AG04450 (cell line): ENCODE measurements around the gene GTF2H4. TPM values are rescaled to one million over a fixed set of nuclear protein-coding genes. Genes with fewer than 3 reads are reported as not detected.
"Not testable (repeated sequence)": the region's sequence is repeated elsewhere in the genome, so short reads cannot be mapped to it uniquely, and the experiment has no call there.

ENCODE experiments used
- CTCF ChIA-PET: fragments of 300-600, 350-600 bp; formaldehyde crosslinking; extraction: SDS; loops from one replicate; lab custom pipeline; 2022; ENCODE audit warnings: antibody characterized with exemption, inconsistent platforms; lab: Charles Lee
- POLR2A ChIA-PET: fragments of 350-600 bp; formaldehyde crosslinking; extraction: SDS; loops from one replicate; lab custom pipeline; 2021; ENCODE audit warnings: antibody characterized with exemption, inconsistent platforms; lab: Yijun Ruan, JAX
- DNase-seq: peaks from one replicate; pipeline ENCODE4 v3.0.0-alpha.2; 2011; ENCODE audit warnings: low read depth, low spot score
- H3K27ac ChIP-seq: one replicate; pipeline ENCODE4 v1.5.1; 2012; ENCODE audit warnings: low read depth, low read length, control low read depth
- H3K27me3 ChIP-seq: one replicate; pipeline ENCODE4 v1.6.0; 2012; ENCODE audit warnings: low read length; ENCODE audit not compliant: control insufficient read depth, insufficient read depth
- H3K4me3 ChIP-seq: 2 replicates; pipeline ENCODE4 v1.5.1; 2011; ENCODE audit warnings: mild to moderate bottlenecking, low read depth, low read length, control low read depth
- H3K9me3 ChIP-seq: 2 replicates; pipeline ENCODE4 v1.5.1; 2012; ENCODE audit warnings: low read length; ENCODE audit not compliant: control insufficient read depth, insufficient read depth
- polyA plus RNA-seq: library from polyadenylated mRNA; depleted of rRNA; stranded (reverse); fragments of >200 nt; gene quantifications from 2 replicates; pipeline ENCODE4 v1.2.3, GENCODE V29; 2011
- TF ChIP-seq, protein P1 (sequence below): IDR thresholded peaks from 2 replicates; pipeline ENCODE4 v1.5.1; 2011; ENCODE audit warnings: low read depth, low read length, control low read depth, inconsistent platforms

GTF2H4 gene
- polyA plus RNA-seq, 1 experiment: 31.9 TPM

- Histone ChIP-seq H3K27ac (no peak overlapping the region), H3K4me3 (no peak overlapping the region), H3K27me3 (no peaks in the 10 kb centered on the region), H3K9me3 (no peaks in the 10 kb centered on the region; the same call in 1 of the 2 replicates)
- ChIA-PET CTCF (no interaction called here), POLR2A (no interaction called here)
- DNase-seq: no peak
- TF ChIP-seq, protein P1, sequence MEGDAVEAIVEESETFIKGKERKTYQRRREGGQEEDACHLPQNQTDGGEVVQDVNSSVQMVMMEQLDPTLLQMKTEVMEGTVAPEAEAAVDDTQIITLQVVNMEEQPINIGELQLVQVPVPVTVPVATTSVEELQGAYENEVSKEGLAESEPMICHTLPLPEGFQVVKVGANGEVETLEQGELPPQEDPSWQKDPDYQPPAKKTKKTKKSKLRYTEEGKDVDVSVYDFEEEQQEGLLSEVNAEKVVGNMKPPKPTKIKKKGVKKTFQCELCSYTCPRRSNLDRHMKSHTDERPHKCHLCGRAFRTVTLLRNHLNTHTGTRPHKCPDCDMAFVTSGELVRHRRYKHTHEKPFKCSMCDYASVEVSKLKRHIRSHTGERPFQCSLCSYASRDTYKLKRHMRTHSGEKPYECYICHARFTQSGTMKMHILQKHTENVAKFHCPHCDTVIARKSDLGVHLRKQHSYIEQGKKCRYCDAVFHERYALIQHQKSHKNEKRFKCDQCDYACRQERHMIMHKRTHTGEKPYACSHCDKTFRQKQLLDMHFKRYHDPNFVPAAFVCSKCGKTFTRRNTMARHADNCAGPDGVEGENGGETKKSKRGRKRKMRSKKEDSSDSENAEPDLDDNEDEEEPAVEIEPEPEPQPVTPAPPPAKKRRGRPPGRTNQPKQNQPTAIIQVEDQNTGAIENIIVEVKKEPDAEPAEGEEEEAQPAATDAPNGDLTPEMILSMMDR: no peak
Observed at GRCh38 chr6:30897882-30898281, 10.1 kb upstream of the GTF2H4 start.

- no peaks in the 10 kb centered on the region for H3K27me3 ChIP-seq
- POLR2A ChIA-PET: no interaction called here
- H3K9me3 ChIP-seq: no peaks in the 10 kb centered on the region
- TF ChIP-seq, protein P1: no peak
- DNase-seq: no peak
- H3K27ac ChIP-seq: no peak overlapping the region
- CTCF ChIA-PET: interaction anchor here (0.6 to 1.4 kb wide), 2 partner anchors 17 to 189 kb away, joined by 3 to 5 read pairs; no protein-coding TSS in a partner anchor
- H3K4me3 ChIP-seq: no peak overlapping the region
Observed at GRCh38 chr6:30898750-30899360, 9.2 kb upstream of the GTF2H4 start.

DNA sequence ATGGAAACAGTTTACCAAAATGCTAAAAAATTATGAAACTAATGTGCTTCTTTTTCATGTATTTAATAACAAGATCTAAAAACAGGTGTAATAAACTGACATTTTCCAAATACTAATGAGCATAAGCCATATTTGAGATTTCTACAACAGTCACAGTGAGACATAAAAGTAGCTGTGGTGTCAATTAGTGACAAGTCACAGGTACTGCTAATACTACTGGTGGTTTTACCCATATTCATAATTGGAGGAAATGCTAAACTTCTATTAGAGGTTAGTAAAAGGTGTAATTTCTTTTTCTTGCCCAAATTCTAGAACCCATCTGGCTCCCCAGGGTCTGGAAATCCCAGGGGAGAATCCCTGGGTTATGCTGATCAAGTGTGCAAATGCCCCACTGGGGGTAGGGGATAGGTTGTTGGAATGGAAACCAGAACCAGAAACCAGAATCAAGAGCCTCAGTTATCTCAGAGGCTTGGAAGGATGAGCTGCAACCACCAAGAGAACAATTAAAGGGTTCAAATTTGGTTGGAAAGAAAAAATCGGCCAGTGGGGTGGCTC is 7.1 kb upstream of the GTF2H4 start:
- Histone ChIP-seq H3K4me3 (no peak overlapping the region), H3K27ac (no peak overlapping the region), H3K9me3 (no peaks in the 10 kb centered on the region), H3K27me3 (no peaks in the 10 kb centered on the region)
- no peak for DNase-seq
- ChIA-PET CTCF (interaction anchor here (1.1 kb wide), 1 partner anchor 179 kb away, joined by 3 read pairs; no protein-coding TSS in a partner anchor), POLR2A (no interaction called here)
- TF ChIP-seq, protein P1: no peak

DNA sequence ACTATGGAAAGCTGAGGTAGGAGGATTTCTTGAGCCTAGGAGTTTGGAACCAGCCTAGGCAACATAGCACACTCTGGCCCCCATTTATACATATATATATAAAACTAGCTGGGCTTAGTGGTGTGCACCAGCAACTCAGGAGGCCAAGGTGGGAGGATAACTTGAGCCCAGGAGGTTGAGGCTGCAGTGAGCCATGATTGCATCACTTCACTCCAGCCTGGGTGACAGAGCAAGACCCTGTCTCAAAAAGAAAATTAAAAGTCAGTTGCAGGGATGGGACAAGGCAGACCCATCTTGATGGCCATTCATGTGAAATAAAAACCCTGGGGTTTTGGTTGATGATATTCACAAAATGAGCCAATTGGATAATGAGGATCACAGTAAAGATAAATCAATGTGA is 6.6 kb upstream of the GTF2H4 start:
- no peak for DNase-seq
- ChIA-PET CTCF (interaction anchor here (0.6 to 1.1 kb wide), 3 partner anchors 158 to 186 kb away, joined by 3 to 5 read pairs (median 3); no protein-coding TSS in a partner anchor), POLR2A (interaction anchor here (0.6 kb wide), 1 partner anchor 171 kb away, joined by 4 read pairs; no protein-coding TSS in a partner anchor)
- Histone ChIP-seq H3K27ac (no peak overlapping the region), H3K9me3 (no peaks in the 10 kb centered on the region), H3K27me3 (no peaks in the 10 kb centered on the region), H3K4me3 (no peak overlapping the region)
- TF ChIP-seq, protein P1: no peak

GRCh38 chr6:30902196-30902595 is 5.8 kb upstream of the GTF2H4 start:
- H3K27ac ChIP-seq, H3K9me3 ChIP-seq, POLR2A ChIA-PET, H3K27me3 ChIP-seq, H3K4me3 ChIP-seq, DNase-seq: not testable (repeated sequence)
- CTCF ChIA-PET: interaction anchor here (0.7 kb wide), 1 partner anchor 185 kb away, joined by 5 read pairs; no protein-coding TSS in a partner anchor
